Urinary bladder (tissue), 4 donors: ENCODE measurements around the gene MXRA8. TPM values are rescaled to one million over a fixed set of nuclear protein-coding genes. Genes with fewer than 3 reads are reported as not detected.

Source experiments
- DNase-seq: peaks from one replicate; pipeline ENCODE4 v3.0.0-alpha.2; 2015; ENCODE audit errors: extremely low spot score
- H3K27ac ChIP-seq: one replicate; pipeline ENCODE4 v1.5.1; 2013; ENCODE audit warnings: low read depth, mild to moderate bottlenecking, moderate library complexity
- H3K36me3 ChIP-seq: one replicate; pipeline ENCODE4 v1.6.1; 2013; ENCODE audit warnings: mild to moderate bottlenecking, moderate library complexity; ENCODE audit not compliant: insufficient read depth
- H3K4me1 ChIP-seq: one replicate; pipeline ENCODE4 v1.6.1; 2013; ENCODE audit warnings: mild to moderate bottlenecking, moderate library complexity; ENCODE audit not compliant: insufficient read depth
- H3K4me3 ChIP-seq: one replicate; pipeline ENCODE4 v1.5.1; 2013; ENCODE audit warnings: low read depth, low read length
- WGBS: extraction: QIAGEN DNeasy Blood & Tissue Kit; methylation state at CpG from one replicate; pipeline ENCODE4 v1.1.7; 2013; 5-methylcytosine and 5-hydroxymethylcytosine counted together
- polyA plus RNA-seq: library from polyadenylated mRNA; stranded (reverse); fragments of 200-250 nt; gene quantifications from one replicate; pipeline ENCODE4 v1.2.3, GENCODE V29; 2013
- total RNA-seq: library from RNA; depleted of rRNA; stranded (reverse); fragments of >200 nt; gene quantifications from one replicate; pipeline ENCODE4 v1.2.3, GENCODE V29; 2014
- donor health status: healthy with polysubstance abuse.
- donor health status: healthy.

Gene MXRA8
- total and polyA plus RNA-seq, 2 donors: 62.7 to 159 TPM

- no peak for DNase-seq
- Histone ChIP-seq H3K4me1 (no peaks in the 10 kb centered on the region), H3K27ac (no peak overlapping the region), H3K36me3 (peaks cover 2% of the 10 kb centered on the region), H3K4me3 (no peak overlapping the region)
- 91% methylated on average over 26 of the region's 26 CpGs for whole genome bisulfite sequencing
These were observed 21.9 kb downstream of the MXRA8 start for GRCh38 chr1:1336446-1336845.

GRCh38 chr1:1335792-1336248 lies 22.5 kb downstream of the MXRA8 start:
- no peak overlapping the region for H3K4me3 ChIP-seq
- H3K36me3 ChIP-seq: peaks cover 2% of the 10 kb centered on the region
- no peak overlapping the region for H3K27ac ChIP-seq
- no peaks in the 10 kb centered on the region for H3K4me1 ChIP-seq
- 86% methylated on average over 21 of the region's 21 CpGs for WGBS
- DNase-seq: no peak

GRCh38 chr1:1335283-1335682 lies 23.1 kb downstream of the MXRA8 start:
- WGBS: 70% methylated on average over 16 of the region's 16 CpGs
- Histone ChIP-seq H3K4me1 (no peaks in the 10 kb centered on the region), H3K36me3 (peaks cover 2% of the 10 kb centered on the region), H3K4me3 (no peak overlapping the region), H3K27ac (no peak overlapping the region)
- no peak for DNase-seq

- WGBS: 54% methylated on average over 11 of the region's 11 CpGs
These were observed 23.5 kb downstream of the MXRA8 start for GRCh38 chr1:1334835-1335234.

GRCh38 chr1:1333551-1334241 lies 24.7 kb downstream of the MXRA8 start:
- H3K27ac ChIP-seq: no peak overlapping the region
- DNase-seq: no peak
- no peaks in the 10 kb centered on the region for H3K36me3 ChIP-seq
- H3K4me3 ChIP-seq: no peak overlapping the region
- no peaks in the 10 kb centered on the region for H3K4me1 ChIP-seq
- 85% methylated on average over 36 of the region's 36 CpGs for WGBS

More at GRCh38 chr1:1334835-1335234, 23.5 kb downstream of the MXRA8 start:
- Histone ChIP-seq H3K4me1 (no peaks in the 10 kb centered on the region), H3K36me3 (peaks cover 2% of the 10 kb centered on the region), H3K27ac (no peak overlapping the region), H3K4me3 (no peak overlapping the region)
- DNase-seq: no peak

GRCh38 chr1:1332774-1333480 lies 25.4 kb downstream of the MXRA8 start:
- H3K4me3 ChIP-seq: no peak overlapping the region
- H3K36me3 ChIP-seq: peaks cover 3% of the 10 kb centered on the region
- 83% methylated on average over 48 of the region's 48 CpGs for WGBS
- H3K4me1 ChIP-seq: no peaks in the 10 kb centered on the region
- H3K27ac ChIP-seq: no peak overlapping the region
- DNase-seq: no peak

GRCh38 chr1:1332031-1332755 lies 26.2 kb downstream of the MXRA8 start:
- no peak for DNase-seq
- H3K36me3 ChIP-seq: peaks cover 5% of the 10 kb centered on the region
- H3K27ac ChIP-seq: no peak overlapping the region
- 84% methylated on average over 57 of the region's 57 CpGs for WGBS
- no peak overlapping the region for H3K4me3 ChIP-seq
- no peaks in the 10 kb centered on the region for H3K4me1 ChIP-seq

GRCh38 chr1:1331068-1331965 lies 27.0 kb downstream of the MXRA8 start, which contains the start of gene TAS1R3:
TAS1R3 (plus strand) TSS chr1:1331280; CDS start chr1:1331346, 66 bp downstream.
- no peak for DNase-seq
- Histone ChIP-seq H3K27ac (no peak within 1 kb of the TSS), H3K4me1 (no peaks in the 10 kb centered on the region), H3K4me3 (no peak within 1 kb of the TSS), H3K36me3 (peaks cover 5% of the 10 kb centered on the region)
- 70% methylated on average over 41 of the region's 41 CpGs for WGBS

- no peak for DNase-seq
- H3K4me3 ChIP-seq: no peak overlapping the region
- no peak overlapping the region for H3K27ac ChIP-seq
- no peaks in the 10 kb centered on the region for H3K4me1 ChIP-seq
- peaks cover 5% of the 10 kb centered on the region for H3K36me3 ChIP-seq
- WGBS: 53% methylated on average over 15 of the region's 15 CpGs
These were observed 27.8 kb downstream of the MXRA8 start for GRCh38 chr1:1330366-1331067.

- no peak for DNase-seq
- 92% methylated on average over 58 of the region's 58 CpGs for WGBS
- H3K4me3 ChIP-seq: no peak overlapping the region
- H3K27ac ChIP-seq: no peak overlapping the region
- no peaks in the 10 kb centered on the region for H3K4me1 ChIP-seq
- H3K36me3 ChIP-seq: peaks cover 5% of the 10 kb centered on the region
These were observed 28.8 kb downstream of the MXRA8 start for GRCh38 chr1:1329304-1330210.

- Histone ChIP-seq H3K4me1 (no peaks in the 10 kb centered on the region), H3K27ac (no peak overlapping the region), H3K4me3 (no peak overlapping the region), H3K36me3 (peaks cover 5% of the 10 kb centered on the region)
- no peak for DNase-seq
- 76% methylated on average over 15 of the region's 15 CpGs for WGBS
These were observed 30.1 kb downstream of the MXRA8 start for GRCh38 chr1:1328254-1328653.

- 91% methylated on average over 40 of the region's 40 CpGs for WGBS
- Histone ChIP-seq H3K4me1 (no peaks in the 10 kb centered on the region), H3K36me3 (peaks cover 5% of the 10 kb centered on the region)
These were observed 31.1 kb downstream of the MXRA8 start for GRCh38 chr1:1327291-1327690.

More at GRCh38 chr1:1327291-1327690, 31.1 kb downstream of the MXRA8 start:
- Histone ChIP-seq H3K4me3 (no peak overlapping the region), H3K27ac (no peak overlapping the region)
- DNase-seq: no peak
